Stimulated activated naive CD8-positive, alpha-beta T cell treated with anti-CD3 and anti-CD28 coated beads, Interleukin-15, Interleukin-2, amounts not matched to agents 100 U/mL and 50 U/mL, for 24 hours (primary cell): ENCODE measurements around the gene TRIM59.

Experiments used
- ATAC-seq: fragments of 150-1000 bp; cut with Tn5 transposase; one replicate; pipeline ENCODE4 v1.10.0; 2021
- DNase-seq: peaks from one replicate; pipeline ENCODE4 v3.0.0; 2021

TRIM59 gene

DNA sequence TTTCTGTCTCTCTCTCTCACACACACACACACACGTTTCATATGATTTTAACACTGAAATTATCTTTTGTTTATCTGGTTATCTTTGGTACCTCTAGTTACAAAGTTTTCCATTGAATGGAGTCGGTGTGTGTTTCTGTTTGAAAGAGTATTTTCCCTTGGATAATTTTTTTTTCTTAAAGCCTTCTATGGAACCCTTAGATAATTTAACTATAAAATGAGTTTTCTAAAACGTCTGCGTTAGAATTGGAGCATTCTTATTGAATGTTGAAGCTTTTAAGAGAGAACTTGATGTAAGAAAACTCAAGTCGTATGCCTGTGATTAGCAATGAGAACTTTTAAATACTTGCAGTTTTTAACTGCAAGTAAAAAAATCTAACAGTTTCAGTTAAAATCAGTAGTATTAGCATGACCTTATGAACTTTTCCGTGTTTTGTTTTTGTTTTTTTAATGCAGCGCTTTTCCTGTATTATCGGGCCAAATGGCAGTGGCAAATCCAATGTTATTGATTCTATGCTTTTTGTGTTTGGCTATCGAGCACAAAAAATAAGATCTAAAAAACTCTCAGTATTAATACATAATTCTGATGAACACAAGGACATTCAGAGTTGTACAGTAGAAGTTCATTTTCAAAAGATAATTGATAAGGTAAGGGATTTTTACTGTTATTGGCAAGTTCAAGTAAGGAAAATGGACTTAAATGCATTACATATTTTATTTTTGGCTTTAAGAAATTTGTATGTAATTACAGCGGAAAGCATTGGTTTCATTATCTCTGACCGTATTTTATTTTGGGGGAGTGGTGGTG is 47.2 kb downstream of the TRIM59 start:
- ATAC-seq (no peak), DNase-seq (no peak)

DNA sequence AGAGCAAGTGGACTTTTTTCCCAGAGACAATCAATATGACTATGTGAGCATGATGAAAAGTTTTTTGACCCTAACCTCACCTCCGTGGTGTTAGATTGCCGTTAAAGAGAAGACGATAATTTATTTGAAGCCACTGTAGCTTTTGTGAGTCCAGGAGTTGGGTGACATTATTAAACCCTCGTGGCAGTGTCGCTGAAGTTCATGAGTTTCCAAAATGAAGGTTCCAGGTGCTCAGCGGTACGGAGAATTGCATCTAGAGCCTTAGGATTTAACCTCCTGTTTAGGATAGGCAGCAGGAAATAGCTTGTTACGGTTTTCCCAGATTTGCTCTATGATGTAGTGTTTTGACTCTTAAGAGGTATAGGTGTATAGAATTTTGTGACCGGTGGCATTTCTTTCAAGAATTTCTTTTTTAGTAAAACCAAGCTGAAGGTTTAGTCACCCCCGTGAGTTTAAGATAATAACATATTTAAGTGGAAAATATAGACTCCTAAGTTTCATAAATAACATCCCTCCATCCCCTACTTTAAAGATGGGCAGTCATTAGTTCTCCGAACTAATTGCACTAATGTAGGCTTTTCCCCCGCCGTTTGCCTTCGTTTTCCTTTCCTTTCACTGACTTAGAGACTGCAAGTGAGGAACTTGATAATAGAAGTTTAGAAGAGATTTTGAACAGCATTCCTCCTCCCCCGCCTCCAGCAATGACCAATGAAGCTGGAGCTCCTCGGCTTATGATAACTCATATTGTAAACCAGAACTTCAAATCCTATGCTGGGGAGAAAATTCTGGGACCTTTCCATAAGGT is 48.1 kb downstream of the TRIM59 start:
- ATAC-seq (no peak), DNase-seq (no peak)

- DNase-seq (peak; percentile 35), ATAC-seq (no peak)
Observed at GRCh38 chr3:160400702-160401150, 48.9 kb downstream of the TRIM59 start.

GRCh38 chr3:160400030-160400701 is 49.4 kb downstream of the TRIM59 start:
- DNase-seq (peak; percentile 55), ATAC-seq (peak; percentile 4)

GRCh38 chr3:160399125-160400029 is 50.2 kb downstream of the TRIM59 start, which contains the start of the genes IFT80 and SMC4:
Gene IFT80, minus strand, starts transcription at chr3:160399225. Its CDS starts 14,625 bp downstream, at chr3:160384600.
Gene SMC4, plus strand, starts transcription at chr3:160399650. Its CDS starts 1,177 bp downstream, at chr3:160400827.
- ATAC-seq = peak; percentile 98

DNA sequence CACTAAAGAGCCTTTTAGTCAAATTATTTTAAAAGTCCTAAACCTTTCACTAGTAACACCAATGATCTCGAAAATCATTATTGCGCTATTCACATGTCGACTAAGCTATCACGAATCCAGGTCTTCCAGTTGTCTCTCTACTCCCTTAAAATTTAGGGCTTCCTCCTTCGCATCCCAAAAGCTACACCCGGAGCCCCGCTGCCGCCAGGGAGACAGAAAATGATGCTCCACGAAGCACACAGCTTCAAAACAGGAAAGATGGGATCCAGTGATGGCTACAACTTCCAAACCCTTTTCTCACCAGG is 50.8 kb downstream of the TRIM59 start:
- ATAC-seq (peak; percentile 2), DNase-seq (no peak)

More at GRCh38 chr3:160399125-160400029, 50.2 kb downstream of the TRIM59 start, which contains the start of the genes IFT80 and SMC4:
- peak; percentile 94 for DNase-seq

GRCh38 chr3:160395297-160395696 is 54.3 kb downstream of the TRIM59 start:
- DNase-seq = no peak
- ATAC-seq = no peak

GRCh38 chr3:160394009-160394392 is 55.6 kb downstream of the TRIM59 start:
- DNase-seq (no peak), ATAC-seq (no peak)

DNA sequence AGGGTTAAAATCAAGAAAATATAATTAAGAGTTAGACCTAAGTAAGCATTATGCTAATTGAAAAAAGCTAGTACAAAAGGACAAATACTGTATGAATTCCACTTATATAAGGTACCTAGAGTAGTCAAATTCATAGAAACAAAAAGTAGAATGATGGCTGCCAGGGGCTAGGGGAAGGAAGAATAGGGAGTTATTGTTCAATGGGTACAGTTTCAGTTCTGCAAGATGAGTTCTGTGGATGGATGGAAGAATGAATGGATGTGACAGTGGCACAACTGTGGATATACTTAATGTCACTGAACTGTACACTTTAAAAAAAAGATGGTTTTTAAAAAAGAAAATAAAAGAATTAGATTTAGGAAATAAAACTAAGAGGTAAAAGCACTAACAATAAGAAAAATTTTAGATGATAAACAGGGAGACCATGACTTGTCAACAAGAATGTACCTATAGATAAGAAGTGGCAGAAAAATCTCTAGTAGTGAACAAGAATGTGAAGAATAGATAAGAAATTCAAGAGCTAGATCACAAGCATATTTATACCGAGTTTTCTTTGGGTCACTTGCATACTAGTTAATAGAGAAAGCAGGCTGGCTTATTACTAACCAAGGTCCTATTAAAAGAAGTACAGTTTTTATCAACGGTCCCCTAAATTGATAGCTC is 56.1 kb downstream of the TRIM59 start:
- ATAC-seq (no peak), DNase-seq (no peak)

DNA sequence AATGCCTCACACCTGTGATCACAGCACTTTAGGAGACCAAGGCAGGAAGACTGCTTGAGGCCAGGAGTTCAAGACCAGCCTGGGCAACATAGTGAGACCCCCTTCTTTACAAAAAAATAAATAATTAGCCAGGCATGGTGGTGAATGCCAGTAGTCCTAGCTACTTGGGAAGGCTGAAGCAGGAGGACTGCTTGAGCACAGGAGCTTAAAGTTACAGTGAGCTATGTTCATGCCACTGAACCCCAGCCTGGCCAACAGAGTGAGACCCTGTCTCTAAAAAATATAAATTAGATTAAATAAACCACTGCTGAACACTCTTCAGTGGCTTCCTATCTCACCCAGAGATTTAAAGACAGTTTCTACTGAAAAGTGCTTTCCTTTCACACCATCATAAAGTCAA is 56.8 kb downstream of the TRIM59 start:
- ATAC-seq (no peak), DNase-seq (no peak)

DNA sequence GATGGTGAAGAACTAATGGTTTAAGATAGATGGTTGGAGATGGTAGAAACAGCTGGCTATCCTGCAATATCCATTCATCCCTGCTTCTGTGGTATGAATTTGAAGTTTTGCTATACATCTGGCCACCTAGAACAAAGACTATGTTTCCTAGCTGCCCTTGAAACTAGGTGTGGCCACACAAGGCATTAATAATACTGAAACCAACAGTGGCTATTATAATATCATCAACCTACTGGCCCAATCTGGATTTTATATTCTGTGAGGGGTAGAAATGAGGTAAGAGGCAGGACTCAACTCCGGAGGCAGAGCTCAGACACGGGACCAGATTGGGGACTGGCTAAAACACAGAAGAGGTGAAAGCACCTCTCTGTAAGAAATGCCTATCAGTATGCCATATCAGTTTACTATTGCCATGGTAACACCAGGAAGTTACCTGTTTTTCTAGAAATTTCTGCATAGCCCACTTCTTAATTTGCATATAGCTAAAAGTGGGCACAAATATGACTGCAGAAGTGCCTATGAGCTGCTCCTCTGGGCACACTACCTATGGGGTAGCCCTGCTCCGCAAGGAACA is 58.9 kb downstream of the TRIM59 start:
- no peak for DNase-seq
- no peak for ATAC-seq
